SKM-1 treated with dmso at 0.1 percent for 144 hours (cell line): ENCODE results near the gene SERPIND1.
"Not testable (repeated sequence)": the region's sequence is repeated elsewhere in the genome, so short reads cannot be mapped to it uniquely, and the experiment has no call there.

Experiments used
- DNase-seq: peaks from one replicate; lab custom pipeline; 2025; ENCODE audit not compliant: unreplicated experiment; lab: John Stamatoyannopoulos, UW

The SERPIND1 gene

GRCh38 chr22:20747223-20747622, 26.7 kb upstream of the SERPIND1 start:
- no peak for DNase-seq

DNA sequence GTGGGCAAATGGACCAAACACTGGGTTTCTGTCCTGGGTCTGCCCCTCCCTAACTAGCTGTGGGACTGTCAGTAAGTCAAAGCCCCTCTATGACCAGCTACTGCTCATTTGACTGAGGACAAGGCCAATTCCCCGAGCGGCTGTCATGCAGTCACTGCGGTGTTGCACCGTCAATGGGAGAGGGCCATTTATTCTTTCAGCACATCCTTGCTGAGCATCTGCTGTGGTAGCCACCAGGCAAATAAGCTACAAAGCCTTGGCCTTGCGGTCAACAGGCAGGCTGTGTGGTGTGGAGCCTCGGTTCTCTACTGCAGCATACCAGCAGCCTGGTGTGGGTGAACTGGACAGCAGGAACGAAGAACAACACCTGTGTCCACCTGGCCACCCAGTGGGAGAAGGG, 25.8 kb upstream of the SERPIND1 start:
- no peak for DNase-seq

DNA sequence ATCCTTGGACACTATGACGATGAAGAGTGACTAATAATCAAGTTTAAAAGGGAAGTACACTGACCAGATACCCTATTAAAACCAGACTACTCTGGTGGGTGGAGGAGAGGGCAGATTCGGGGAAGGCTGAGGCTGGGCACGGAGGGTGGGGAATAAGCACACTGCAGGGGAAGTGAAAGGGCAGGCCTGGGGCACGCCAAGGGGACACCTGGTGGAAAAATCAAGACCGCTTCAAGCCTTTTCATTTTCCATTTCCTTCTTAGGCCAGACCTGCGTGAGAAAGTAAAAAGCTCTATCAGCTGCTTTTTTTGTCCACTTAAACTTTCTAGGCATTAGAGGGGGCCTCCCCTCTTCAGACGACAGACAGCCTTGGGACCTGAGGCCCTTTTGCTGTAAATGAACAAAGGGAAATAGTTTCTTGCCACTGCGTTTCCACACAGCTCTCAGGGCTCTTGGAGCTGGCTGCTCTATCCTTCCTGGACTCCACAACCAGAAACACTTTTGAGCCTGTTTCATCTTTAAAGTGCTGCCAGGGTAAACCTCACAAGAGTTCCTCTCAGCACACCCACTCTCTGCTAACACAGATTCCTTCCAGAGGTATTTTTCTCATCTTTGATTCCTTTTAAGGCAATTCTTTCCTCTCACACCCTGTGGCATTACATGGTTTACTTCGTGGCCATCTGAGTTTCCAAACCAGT, 25.0 kb upstream of the SERPIND1 start:
- no peak for DNase-seq

GRCh38 chr22:20749453-20749852, 24.5 kb upstream of the SERPIND1 start:
- DNase-seq = no peak

- DNase-seq = no peak
Observed at GRCh38 chr22:20750461-20751184, 23.3 kb upstream of the SERPIND1 start.

DNA sequence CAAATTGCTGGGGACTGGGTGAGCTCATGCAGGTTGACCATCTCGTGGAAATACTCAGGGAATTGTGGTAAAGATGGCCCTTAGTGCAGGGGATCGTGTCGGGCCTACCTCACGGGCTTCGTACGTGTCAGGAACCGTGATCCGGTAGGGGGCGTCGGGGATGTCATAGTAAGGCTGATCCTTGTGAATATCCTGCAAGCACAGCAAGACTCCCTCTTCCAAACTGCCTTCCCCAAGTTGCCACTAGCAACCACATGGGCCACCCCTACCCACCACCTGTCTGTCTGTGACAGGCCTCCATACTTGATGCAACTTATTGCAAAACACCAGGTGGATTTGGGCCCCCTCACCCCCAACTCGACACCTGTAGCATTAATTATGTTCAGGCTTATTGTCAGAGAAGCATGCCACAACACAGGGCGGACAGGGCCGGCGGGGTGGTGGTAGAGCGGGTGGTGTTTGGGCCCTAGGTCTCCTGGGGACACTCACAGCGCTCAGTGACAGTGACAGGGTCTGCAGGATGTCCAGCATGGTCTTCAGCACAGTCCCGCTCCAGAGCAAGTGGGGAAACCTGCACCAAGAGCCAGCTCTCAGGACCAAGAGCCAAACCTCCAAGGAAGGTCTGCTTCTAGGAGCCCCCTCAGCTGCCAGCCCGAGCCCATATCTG, 22.6 kb upstream of the SERPIND1 start:
- DNase-seq = no peak

- DNase-seq = no peak
Observed at GRCh38 chr22:20752104-20752741, 21.7 kb upstream of the SERPIND1 start.

- no peak for DNase-seq
Observed at GRCh38 chr22:20752873-20753272, 21.0 kb upstream of the SERPIND1 start.

DNA sequence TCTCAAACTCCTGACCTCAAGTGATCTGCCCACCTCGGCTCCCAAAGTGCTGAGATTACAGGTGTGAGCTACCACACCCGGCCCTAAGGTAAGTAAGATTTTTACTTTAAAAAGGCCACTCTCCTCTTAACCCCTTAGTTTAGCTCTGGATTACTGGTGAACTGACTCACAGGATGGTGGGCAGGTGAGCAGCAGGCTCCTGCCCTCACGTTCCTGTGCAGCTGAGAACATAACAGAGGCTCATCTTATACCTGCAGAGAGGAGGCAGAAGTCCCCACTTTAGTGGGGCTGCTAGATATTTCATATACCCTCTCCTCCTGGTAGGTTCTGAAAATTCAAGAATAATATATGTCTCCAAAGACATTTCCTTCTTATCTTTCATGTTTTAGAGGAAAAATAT, 17.1 kb upstream of the SERPIND1 start:
- DNase-seq = no peak

DNA sequence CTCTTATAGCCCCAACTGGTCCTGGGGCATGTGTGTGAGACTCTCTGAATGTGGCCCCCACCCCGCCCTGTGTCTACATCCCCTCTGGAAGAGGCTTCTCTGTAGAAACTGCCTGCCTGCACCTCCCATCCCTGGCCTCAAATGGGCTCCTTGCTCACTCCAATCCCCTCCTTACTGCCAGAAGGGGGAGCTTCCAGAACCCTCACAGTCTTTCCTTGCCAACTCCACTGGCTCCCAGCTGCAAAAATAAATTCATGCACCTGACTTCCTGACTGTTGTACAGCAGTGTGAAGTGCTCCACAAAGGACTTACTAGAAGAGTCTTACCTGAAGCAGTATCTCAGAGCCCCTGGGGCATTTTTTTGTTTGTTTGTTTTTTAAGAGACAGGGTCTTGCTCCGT, 15.2 kb upstream of the SERPIND1 start:
- no peak for DNase-seq

GRCh38 chr22:20760084-20760483, 13.8 kb upstream of the SERPIND1 start:
- DNase-seq = no peak

GRCh38 chr22:20761536-20761935, 12.4 kb upstream of the SERPIND1 start:
- DNase-seq = no peak

GRCh38 chr22:20762233-20762796, 11.6 kb upstream of the SERPIND1 start:
- DNase-seq = no peak

GRCh38 chr22:20763630-20764470, 10.1 kb upstream of the SERPIND1 start:
- DNase-seq = no peak

- no peak for DNase-seq
Observed at GRCh38 chr22:20764471-20764720, 9.5 kb upstream of the SERPIND1 start.

DNA sequence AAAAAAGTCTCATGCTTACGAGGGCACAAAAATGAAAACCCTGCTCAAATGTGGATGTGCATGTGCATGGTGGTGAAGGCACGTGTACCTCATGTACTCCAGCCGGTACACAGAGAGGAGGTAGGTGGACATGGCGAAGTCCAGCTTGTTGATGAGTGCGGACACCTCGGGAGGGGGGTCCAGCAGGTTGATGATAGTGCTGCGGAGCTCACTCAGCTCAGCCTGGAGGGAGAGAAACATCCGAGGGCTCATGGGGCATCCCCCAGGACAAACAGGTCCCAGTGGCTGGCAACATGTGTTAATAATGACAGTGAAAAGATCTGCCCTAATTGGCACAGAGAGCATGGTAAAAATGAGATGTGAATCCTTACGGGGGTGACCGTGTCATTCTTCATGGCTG, 9.2 kb upstream of the SERPIND1 start:
- no peak for DNase-seq

DNA sequence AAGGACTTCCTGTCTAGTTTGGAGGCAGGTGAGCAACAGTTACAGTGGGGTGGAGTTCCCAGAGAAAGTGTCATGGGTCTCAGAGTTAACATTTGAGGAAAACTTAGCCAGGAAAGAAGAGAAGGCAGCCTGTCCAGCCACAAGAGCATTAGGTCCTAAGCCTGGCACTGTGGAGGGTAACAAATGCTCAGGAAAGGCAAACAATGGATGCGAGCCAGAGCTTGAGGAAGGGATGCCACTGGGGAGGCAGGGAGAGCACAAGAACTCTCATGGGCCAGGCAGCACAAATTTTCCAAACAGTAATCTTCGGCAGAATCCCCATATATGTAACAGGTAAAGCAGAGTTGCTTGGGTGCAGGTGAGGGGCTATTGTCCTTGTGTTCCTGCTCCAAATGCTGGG, 8.0 kb upstream of the SERPIND1 start:
- DNase-seq = no peak

- no peak for DNase-seq
Observed at GRCh38 chr22:20766530-20766929, 7.4 kb upstream of the SERPIND1 start.

- DNase-seq = not testable (repeated sequence)
Observed at GRCh38 chr22:20769496-20769826, 4.5 kb upstream of the SERPIND1 start.

DNA sequence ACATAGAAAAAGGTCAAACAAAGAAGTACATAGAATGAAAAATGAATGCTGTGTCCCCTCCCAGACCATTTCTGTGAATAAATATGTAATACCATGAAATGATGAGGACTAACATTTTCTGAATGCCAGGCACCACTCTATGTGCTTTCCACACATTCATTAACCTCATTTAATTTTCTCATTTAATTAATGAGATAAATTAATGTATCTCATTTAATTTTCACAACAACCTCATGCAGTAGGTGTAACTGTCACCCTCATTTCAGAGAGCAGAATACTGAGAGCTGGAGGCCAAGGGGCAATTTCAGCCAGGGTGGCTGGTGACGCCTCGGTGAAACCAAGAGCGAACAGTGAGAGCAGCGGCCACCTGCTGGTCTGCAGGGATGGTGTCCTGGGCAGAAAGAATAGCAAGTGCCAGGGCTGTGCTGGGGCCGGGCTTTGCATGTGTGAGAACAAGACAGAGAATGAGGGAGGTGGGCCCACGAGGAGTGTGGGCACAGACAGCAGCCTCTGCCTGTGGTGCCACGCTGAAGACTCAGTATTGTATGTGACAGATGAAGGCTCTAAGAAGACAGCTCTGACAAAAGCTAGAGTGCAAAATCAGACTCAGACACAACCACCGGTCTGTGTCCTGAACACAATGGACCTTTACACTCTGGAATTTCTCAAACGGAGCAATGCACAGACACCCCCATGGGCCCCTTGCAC, 1.8 kb upstream of the SERPIND1 start:
- DNase-seq = no peak
